Measurements from ENCODE around the gene NFKBIE.

NFKBIE gene

DNA sequence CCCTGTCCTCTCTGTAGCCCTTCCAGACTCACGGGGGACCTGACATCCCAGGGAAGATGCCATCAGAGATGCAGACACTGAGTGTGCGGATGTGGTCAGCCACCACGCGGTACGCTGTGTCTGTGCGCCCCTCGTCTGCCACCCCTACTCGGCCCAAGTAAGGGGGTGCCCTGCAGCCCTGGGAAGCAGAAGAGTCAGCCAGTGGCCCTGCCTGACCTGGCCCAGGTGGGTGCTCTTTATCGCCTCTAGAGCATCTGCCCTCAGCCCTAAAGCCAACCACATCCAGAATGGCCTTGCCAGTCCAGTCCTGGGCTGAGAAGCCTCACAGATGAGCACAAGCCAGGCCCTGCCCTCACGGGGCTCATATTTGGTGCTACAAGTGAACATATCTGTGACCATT lies 41.9 kb upstream of the NFKBIE start:
- TF ChIP-seq FOXM1 (IDR thresholded peaks at IDR 0.05; ENCODE audit: borderline replicate concordance, low read depth) = no peak

DNA sequence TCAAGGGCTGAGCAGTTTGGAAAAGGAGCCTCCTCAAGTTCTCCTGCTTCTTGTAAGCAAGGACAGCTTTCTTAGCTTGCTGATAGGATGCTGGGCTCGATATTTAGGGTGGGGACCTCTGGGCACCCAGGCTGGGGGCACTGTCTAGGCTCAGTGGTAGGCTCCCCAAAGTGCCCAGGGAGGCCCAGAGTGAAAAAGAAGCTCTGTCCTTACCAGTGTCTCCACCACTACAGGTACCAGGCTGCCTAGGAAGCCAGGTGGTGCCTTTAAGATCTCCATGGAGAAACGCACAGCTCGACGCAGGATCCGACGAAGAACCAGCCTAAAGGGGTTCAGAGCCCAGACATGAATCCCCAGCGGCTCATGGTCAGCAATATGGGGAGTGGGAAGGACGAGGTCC lies 41.4 kb upstream of the NFKBIE start:
- no peak for TF ChIP-seq EP300 (IDR thresholded peaks at IDR 0.05; ENCODE audit: borderline replicate concordance)
- no peak for TF ChIP-seq CREB1 (IDR thresholded peaks at IDR 0.05; ENCODE audit: low read depth)
- TF ChIP-seq TEAD4 (IDR thresholded peaks at IDR 0.05) = no peak

DNA sequence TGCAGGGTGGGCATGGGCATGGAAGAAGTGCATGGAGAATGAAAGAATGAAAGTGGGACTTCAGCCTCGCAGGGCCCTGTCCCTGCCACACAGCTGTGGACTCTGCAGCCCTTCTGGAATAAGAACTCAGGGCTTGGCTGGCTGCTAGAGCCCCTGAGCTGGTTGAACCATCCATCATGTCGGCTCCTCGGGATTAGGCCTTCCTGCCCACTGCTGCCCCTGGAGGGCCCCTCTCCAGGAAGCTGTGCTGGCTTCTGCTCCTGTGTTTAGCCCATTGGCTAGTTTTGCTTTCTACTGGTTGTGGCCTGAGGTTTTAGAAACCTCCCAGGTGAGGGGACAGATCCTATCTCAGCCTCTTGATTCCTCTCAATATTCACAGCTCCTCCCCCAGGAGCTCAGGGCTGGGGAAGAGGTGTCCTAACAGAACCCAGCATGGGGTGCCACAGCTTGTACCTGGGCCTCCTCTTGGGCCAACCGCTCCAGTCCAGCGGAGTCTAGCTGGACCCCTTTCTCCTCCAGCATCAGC lies 39.9 kb upstream of the NFKBIE start:
- TF ChIP-seq, protein P1, sequence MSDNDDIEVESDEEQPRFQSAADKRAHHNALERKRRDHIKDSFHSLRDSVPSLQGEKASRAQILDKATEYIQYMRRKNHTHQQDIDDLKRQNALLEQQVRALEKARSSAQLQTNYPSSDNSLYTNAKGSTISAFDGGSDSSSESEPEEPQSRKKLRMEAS (IDR thresholded peaks at IDR 0.05) = no peak
- TF ChIP-seq, protein P2, sequence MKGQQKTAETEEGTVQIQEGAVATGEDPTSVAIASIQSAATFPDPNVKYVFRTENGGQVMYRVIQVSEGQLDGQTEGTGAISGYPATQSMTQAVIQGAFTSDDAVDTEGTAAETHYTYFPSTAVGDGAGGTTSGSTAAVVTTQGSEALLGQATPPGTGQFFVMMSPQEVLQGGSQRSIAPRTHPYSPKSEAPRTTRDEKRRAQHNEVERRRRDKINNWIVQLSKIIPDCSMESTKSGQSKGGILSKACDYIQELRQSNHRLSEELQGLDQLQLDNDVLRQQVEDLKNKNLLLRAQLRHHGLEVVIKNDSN (IDR thresholded peaks at IDR 0.05) = no peak

DNA sequence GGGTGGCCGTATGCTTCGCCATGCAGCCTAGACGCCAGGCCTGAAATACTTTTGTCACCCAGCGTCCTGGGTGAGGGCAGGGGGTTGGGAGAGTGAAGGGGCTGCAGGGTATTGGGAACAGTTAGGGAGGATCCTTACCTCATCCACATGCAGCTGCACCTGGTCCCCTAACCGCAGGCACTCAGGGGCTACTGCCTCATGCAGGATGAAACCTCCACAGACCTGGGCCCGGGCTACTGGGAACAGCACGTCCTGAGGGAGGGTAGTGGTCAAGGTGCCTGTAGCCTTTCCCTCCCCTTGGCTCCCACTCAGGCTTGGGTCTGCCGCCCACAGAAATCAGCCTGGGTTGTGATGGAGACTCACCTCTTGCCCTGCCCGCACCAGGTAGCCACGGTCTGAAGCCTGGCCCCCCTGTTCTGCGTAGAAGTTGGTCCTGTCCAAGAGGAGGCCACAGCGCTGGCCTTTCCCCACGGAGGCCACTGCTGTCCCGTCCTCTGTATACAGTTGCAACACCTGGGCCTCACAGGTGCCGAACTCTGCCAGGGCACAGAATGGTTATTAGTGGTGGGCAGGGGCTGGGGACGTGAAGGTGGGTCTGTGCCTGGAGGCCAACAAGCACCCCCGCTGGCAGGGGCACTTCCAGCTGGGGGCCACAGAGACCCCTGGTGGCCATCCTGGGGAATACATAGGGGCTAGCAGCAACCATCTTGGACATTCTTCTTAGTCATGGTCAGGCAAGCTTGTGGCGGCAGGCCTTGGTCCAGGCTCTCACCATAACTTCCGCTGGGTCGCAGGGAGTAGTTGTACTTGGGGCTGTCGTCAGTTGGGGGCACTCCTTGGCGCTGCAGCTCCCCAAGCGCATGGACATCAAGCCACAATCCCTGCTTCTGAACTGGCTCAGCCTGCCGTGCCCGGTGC lies 39.2 kb upstream of the NFKBIE start:
- TF ChIP-seq YY1 (IDR thresholded peaks at IDR 0.05; ENCODE audit: low read depth) = peak; percentile 49; the same call in 1 of the 2 replicates
- 0 out of 2 replicates have a peak, but pooled peaks have one; percentile 61 for TF ChIP-seq ZBTB7A (IDR thresholded peaks at IDR 0.05; ENCODE audit: low read depth)
- TF ChIP-seq RAD21 (IDR thresholded peaks at IDR 0.05; ENCODE audit: low read depth) = peak; percentile 36; the same call in 1 of the 2 replicates
- no peak for TF ChIP-seq EGR1 (IDR thresholded peaks at IDR 0.05)

DNA sequence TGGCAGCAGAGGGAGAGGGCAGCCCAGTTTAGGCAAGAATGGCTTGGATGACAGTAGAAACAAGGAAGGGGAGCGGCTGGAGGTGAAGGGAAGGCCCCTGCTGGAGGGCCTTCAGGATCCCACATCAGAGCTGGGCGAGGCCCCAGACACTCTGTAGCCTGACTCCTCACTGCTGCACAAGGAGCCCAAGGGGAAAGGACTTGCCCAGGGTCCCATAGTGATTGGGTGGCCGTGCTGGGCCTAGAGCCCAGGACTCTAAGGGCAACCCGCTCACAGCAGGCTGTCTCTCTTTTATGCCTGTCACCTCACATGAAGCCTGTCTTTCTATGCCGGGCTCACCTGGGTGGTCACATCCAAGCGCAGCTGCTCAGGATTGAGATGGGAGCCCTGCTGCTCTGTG lies 38.5 kb upstream of the NFKBIE start:
- no peak for TF ChIP-seq CREB1 (IDR thresholded peaks at IDR 0.05; ENCODE audit: low read depth)
- TF ChIP-seq, protein P3, sequence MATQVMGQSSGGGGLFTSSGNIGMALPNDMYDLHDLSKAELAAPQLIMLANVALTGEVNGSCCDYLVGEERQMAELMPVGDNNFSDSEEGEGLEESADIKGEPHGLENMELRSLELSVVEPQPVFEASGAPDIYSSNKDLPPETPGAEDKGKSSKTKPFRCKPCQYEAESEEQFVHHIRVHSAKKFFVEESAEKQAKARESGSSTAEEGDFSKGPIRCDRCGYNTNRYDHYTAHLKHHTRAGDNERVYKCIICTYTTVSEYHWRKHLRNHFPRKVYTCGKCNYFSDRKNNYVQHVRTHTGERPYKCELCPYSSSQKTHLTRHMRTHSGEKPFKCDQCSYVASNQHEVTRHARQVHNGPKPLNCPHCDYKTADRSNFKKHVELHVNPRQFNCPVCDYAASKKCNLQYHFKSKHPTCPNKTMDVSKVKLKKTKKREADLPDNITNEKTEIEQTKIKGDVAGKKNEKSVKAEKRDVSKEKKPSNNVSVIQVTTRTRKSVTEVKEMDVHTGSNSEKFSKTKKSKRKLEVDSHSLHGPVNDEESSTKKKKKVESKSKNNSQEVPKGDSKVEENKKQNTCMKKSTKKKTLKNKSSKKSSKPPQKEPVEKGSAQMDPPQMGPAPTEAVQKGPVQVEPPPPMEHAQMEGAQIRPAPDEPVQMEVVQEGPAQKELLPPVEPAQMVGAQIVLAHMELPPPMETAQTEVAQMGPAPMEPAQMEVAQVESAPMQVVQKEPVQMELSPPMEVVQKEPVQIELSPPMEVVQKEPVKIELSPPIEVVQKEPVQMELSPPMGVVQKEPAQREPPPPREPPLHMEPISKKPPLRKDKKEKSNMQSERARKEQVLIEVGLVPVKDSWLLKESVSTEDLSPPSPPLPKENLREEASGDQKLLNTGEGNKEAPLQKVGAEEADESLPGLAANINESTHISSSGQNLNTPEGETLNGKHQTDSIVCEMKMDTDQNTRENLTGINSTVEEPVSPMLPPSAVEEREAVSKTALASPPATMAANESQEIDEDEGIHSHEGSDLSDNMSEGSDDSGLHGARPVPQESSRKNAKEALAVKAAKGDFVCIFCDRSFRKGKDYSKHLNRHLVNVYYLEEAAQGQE (IDR thresholded peaks at IDR 0.05; ENCODE audit: low read depth) = no peak
- no peak for TF ChIP-seq TEAD4 (IDR thresholded peaks at IDR 0.05)
- TF ChIP-seq, protein P2 (IDR thresholded peaks at IDR 0.05) = no peak
- TF ChIP-seq EP300 (IDR thresholded peaks at IDR 0.05; ENCODE audit: borderline replicate concordance) = no peak
- TF ChIP-seq CEBPB (IDR thresholded peaks at IDR 0.05) = no peak
- TF ChIP-seq TAF1 (IDR thresholded peaks at IDR 0.05; ENCODE audit: low read depth) = no peak
- no peak for TF ChIP-seq TCF12 (IDR thresholded peaks at IDR 0.05; ENCODE audit: low read depth)
- TF ChIP-seq FOXM1 (IDR thresholded peaks at IDR 0.05; ENCODE audit: borderline replicate concordance, low read depth) = no peak
- no peak for TF ChIP-seq EGR1 (IDR thresholded peaks at IDR 0.05)
- no peak for TF ChIP-seq RAD21 (IDR thresholded peaks at IDR 0.05; ENCODE audit: low read depth)
- no peak for TF ChIP-seq YY1 (IDR thresholded peaks at IDR 0.05; ENCODE audit: low read depth)
- TF ChIP-seq, protein P1 (IDR thresholded peaks at IDR 0.05) = no peak
- no peak for TF ChIP-seq NFIC (IDR thresholded peaks at IDR 0.05)
- no peak for TF ChIP-seq ZBTB7A (IDR thresholded peaks at IDR 0.05; ENCODE audit: low read depth)

DNA sequence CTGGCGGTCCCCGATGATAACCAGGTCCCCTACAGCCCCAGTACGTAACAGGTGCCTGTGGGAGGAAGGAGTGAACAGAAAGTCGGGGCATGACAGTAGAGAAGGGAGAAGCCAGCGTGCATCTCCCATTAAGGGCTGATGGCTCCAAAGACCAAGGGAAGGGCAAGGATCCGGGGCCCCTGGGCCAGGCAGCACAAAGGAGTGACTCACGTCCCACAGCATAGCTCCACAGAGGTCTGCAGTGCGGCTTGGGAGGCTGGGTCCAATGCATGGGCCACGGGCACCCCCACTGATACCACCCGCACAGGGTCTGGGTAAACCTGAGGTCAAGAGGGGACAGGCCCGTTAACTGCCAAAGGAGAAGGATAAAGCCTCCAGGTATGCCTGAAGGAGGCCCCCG lies 37.5 kb upstream of the NFKBIE start:
- TF ChIP-seq NFIC (IDR thresholded peaks at IDR 0.05) (no peak), CREB1 (IDR thresholded peaks at IDR 0.05; ENCODE audit: low read depth) (no peak), ZBTB7A (IDR thresholded peaks at IDR 0.05; ENCODE audit: low read depth) (no peak), EP300 (IDR thresholded peaks at IDR 0.05; ENCODE audit: borderline replicate concordance) (no peak), RAD21 (IDR thresholded peaks at IDR 0.05; ENCODE audit: low read depth) (no peak), CEBPB (IDR thresholded peaks at IDR 0.05) (no peak), EGR1 (IDR thresholded peaks at IDR 0.05) (no peak), TCF12 (IDR thresholded peaks at IDR 0.05; ENCODE audit: low read depth) (no peak), TEAD4 (IDR thresholded peaks at IDR 0.05) (no peak), TAF1 (IDR thresholded peaks at IDR 0.05; ENCODE audit: low read depth) (no peak), YY1 (IDR thresholded peaks at IDR 0.05; ENCODE audit: low read depth) (no peak), FOXM1 (IDR thresholded peaks at IDR 0.05; ENCODE audit: borderline replicate concordance, low read depth) (no peak)
- TF ChIP-seq, protein P3 (IDR thresholded peaks at IDR 0.05; ENCODE audit: low read depth) = no peak
- TF ChIP-seq, protein P1 (IDR thresholded peaks at IDR 0.05) = no peak
- TF ChIP-seq, protein P2 (IDR thresholded peaks at IDR 0.05) = no peak

Data from Ishikawa (cell line).